Measurements from ENCODE around the gene AHI1. TPM values are rescaled to one million over a fixed set of nuclear protein-coding genes. Genes with fewer than 3 reads are reported as not detected.

AHI1 gene
- total RNA-seq, 2 experiments from 2014 or later = 21.4 to 33.9 TPM

GRCh38 chr6:135520781-135521180, 23.2 kb upstream of the AHI1 start:
- intact Hi-C loops (cut with micrococcal nuclease; ENCODE audit: unreplicated experiment) = no loop called here
- POLR2A ChIA-PET = no interaction called here
- H3K4me3 ChIP-seq (ENCODE audit: low read depth, low read length, poor library complexity, severe bottlenecking) = no peak overlapping the region

GRCh38 chr6:135519348-135519747, 21.8 kb upstream of the AHI1 start:
- POLR2A ChIA-PET = interaction anchor here (0.6 kb wide), 1 partner anchor 1006 kb away, joined by 3 read pairs; no protein-coding TSS in a partner anchor
- no TSS peak for BruUV-seq (replicated peaks)

More at GRCh38 chr6:135520781-135521180, 23.2 kb upstream of the AHI1 start:
- no peaks in the 10 kb centered on the region for H3K9me3 ChIP-seq (ENCODE audit: low read length)
- H3K27ac ChIP-seq (ENCODE audit: low read depth, low read length, poor library complexity, severe bottlenecking) = no peak overlapping the region
- CTCF ChIA-PET (ENCODE audit: unreplicated experiment) = no interaction called here
- no peaks in the 10 kb centered on the region for H3K9me2 ChIP-seq (ENCODE audit: insufficient read depth, low read length)
- no peak for TF ChIP-seq CTCF (conservative IDR thresholded peaks at IDR 0.05; ENCODE audit: low read length)
- TF ChIP-seq EZH2phosphoT487 (IDR thresholded peaks at IDR 0.05; ENCODE audit: borderline replicate concordance, low read depth, low read length) = no peak
- H3K79me2 ChIP-seq (ENCODE audit: insufficient read depth, low read depth, low read length) = no peaks in the 10 kb centered on the region
- no peaks in the 10 kb centered on the region for H3K4me1 ChIP-seq (ENCODE audit: insufficient read depth, low read length, poor library complexity, severe bottlenecking)
- no TSS peak for BruUV-seq (replicated peaks)
- H3K4me2 ChIP-seq (ENCODE audit: low read length) = no peak overlapping the region
- H4K20me1 ChIP-seq (ENCODE audit: insufficient read depth, low read length) = no peaks in the 10 kb centered on the region
- no peak for DNase-seq (ENCODE audit: low spot score)
- H2AFZ ChIP-seq (ENCODE audit: low read length) = no peak overlapping the region
- no peaks in the 10 kb centered on the region for H3K36me3 ChIP-seq (ENCODE audit: insufficient read depth, low read length)

More at GRCh38 chr6:135519348-135519747, 21.8 kb upstream of the AHI1 start:
- Histone ChIP-seq H3K36me3 (ENCODE audit: insufficient read depth, low read length) (no peaks in the 10 kb centered on the region), H3K4me1 (ENCODE audit: insufficient read depth, low read length, poor library complexity, severe bottlenecking) (no peaks in the 10 kb centered on the region), H3K9me2 (ENCODE audit: insufficient read depth, low read length) (no peaks in the 10 kb centered on the region), H3K79me2 (ENCODE audit: insufficient read depth, low read depth, low read length) (no peaks in the 10 kb centered on the region), H3K4me2 (ENCODE audit: low read length) (no peak overlapping the region), H4K20me1 (ENCODE audit: insufficient read depth, low read length) (no peaks in the 10 kb centered on the region), H3K27ac (ENCODE audit: low read depth, low read length, poor library complexity, severe bottlenecking) (no peak overlapping the region), H3K9me3 (ENCODE audit: low read length) (no peaks in the 10 kb centered on the region), H2AFZ (ENCODE audit: low read length) (no peak overlapping the region), H3K4me3 (ENCODE audit: low read depth, low read length, poor library complexity, severe bottlenecking) (no peak overlapping the region)
- TF ChIP-seq EZH2phosphoT487 (IDR thresholded peaks at IDR 0.05; ENCODE audit: borderline replicate concordance, low read depth, low read length) (no peak), CTCF (conservative IDR thresholded peaks at IDR 0.05; ENCODE audit: low read length) (no peak)
- CTCF ChIA-PET (ENCODE audit: unreplicated experiment) = no interaction called here
- intact Hi-C loops (cut with micrococcal nuclease; ENCODE audit: unreplicated experiment) = no loop called here
- no peak for DNase-seq (ENCODE audit: low spot score)
